Chondrocyte (in vitro differentiated cells): Measurements from ENCODE around the gene FCRL3. TPM values are rescaled to one million over a fixed set of nuclear protein-coding genes. Genes with fewer than 3 reads are reported as not detected.

ENCODE experiments used
- DNase-seq: peaks from one replicate; pipeline ENCODE4 v3.0.0; 2021; ENCODE audit warnings: mixed read lengths, low spot score
- H3K27ac Mint-ChIP-seq: one replicate; pipeline ENCODE4 v1.8.0; 2021; ENCODE audit warnings: mild to moderate bottlenecking, moderate library complexity, mixed read lengths; ENCODE audit not compliant: unreplicated experiment
- H3K27me3 Mint-ChIP-seq: 2 replicates; pipeline ENCODE4 v1.8.0; 2021; ENCODE audit warnings: low read depth, mixed read lengths
- H3K36me3 Mint-ChIP-seq: 2 replicates; pipeline ENCODE4 v1.8.0; 2021; ENCODE audit warnings: low read depth, mixed read lengths
- H3K4me1 Mint-ChIP-seq: 2 replicates; pipeline ENCODE4 v1.8.0; 2021; ENCODE audit warnings: low read depth, mild to moderate bottlenecking, mixed read lengths
- H3K4me3 Mint-ChIP-seq: one replicate; pipeline ENCODE4 v1.8.0; 2021; ENCODE audit warnings: mild to moderate bottlenecking, moderate library complexity, mixed read lengths; ENCODE audit not compliant: unreplicated experiment
- H3K9me3 Mint-ChIP-seq: 2 replicates; pipeline ENCODE4 v1.8.0; 2021; ENCODE audit warnings: low read depth, mixed read lengths
- total RNA-seq: library from RNA; stranded (reverse); gene quantifications from 3 replicates; pipeline ENCODE4 v1.2.1, GENCODE V29; 2021
- TF ChIP-seq, protein P1 (sequence below): fragments of 200-600 bp; sonication (generic); IDR thresholded peaks from 2 replicates; pipeline ENCODE4 v1.5.0; 2021; ENCODE audit warnings: antibody characterized with exemption, mild to moderate bottlenecking, moderate library complexity

Gene FCRL3
- total RNA-seq, 1 donor from 2014 or later = not detected

DNA sequence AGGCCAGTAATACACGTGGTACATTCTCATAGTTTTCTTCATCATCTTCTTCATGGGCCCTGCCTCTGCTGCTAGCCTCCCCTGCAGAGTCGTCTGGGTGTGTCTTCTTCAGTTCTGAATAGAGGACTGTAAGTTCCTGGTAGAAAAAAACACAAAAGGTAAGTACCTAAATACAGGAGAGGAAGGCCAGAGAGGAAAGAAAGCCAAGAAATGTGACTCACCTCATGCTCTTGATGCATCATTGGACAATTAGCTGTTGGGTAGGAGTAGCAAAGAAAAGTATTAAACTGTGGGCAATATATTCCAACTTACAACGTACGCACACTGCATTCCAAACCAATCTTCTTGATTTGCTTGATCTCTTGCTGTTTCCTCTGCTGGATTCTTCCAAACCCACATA lies 21.8 kb downstream of the FCRL3 start:
- no peaks in the 10 kb centered on the region for H3K27me3 Mint-ChIP-seq
- TF ChIP-seq, protein P1, sequence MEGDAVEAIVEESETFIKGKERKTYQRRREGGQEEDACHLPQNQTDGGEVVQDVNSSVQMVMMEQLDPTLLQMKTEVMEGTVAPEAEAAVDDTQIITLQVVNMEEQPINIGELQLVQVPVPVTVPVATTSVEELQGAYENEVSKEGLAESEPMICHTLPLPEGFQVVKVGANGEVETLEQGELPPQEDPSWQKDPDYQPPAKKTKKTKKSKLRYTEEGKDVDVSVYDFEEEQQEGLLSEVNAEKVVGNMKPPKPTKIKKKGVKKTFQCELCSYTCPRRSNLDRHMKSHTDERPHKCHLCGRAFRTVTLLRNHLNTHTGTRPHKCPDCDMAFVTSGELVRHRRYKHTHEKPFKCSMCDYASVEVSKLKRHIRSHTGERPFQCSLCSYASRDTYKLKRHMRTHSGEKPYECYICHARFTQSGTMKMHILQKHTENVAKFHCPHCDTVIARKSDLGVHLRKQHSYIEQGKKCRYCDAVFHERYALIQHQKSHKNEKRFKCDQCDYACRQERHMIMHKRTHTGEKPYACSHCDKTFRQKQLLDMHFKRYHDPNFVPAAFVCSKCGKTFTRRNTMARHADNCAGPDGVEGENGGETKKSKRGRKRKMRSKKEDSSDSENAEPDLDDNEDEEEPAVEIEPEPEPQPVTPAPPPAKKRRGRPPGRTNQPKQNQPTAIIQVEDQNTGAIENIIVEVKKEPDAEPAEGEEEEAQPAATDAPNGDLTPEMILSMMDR = no peak
- no peaks in the 10 kb centered on the region for H3K9me3 Mint-ChIP-seq
- H3K27ac Mint-ChIP-seq = no peak overlapping the region
- H3K4me3 Mint-ChIP-seq = no peak overlapping the region
- H3K36me3 Mint-ChIP-seq = no peaks in the 10 kb centered on the region
- no peak for DNase-seq
- no peaks in the 10 kb centered on the region for H3K4me1 Mint-ChIP-seq

DNA sequence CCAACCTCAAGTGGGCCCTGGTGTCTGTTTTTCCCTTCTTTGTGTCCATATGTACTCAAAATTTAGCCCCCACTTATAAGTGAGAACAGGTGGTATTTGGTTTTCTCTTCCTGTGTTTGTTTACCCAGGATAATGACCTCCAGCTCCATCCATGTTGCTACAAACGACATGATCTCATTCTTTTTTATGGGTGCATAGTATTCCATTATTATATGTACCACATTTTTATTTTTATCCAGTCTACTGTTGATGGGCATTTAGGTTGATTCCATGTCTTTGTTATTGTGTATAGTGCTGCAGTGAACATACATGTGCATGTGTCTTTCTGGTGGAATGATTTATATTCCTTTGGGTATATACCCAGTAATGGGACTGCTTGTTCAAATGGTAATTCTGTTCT lies 27.6 kb downstream of the FCRL3 start:
- Mint-ChIP-seq H3K9me3 (peaks cover 10% of the 10 kb centered on the region), H3K4me3 (no peak overlapping the region), H3K27ac (no peak overlapping the region), H3K36me3 (no peaks in the 10 kb centered on the region), H3K4me1 (no peaks in the 10 kb centered on the region), H3K27me3 (peaks cover 2% of the 10 kb centered on the region)
- TF ChIP-seq, protein P1 = no peak
- DNase-seq = no peak

DNA sequence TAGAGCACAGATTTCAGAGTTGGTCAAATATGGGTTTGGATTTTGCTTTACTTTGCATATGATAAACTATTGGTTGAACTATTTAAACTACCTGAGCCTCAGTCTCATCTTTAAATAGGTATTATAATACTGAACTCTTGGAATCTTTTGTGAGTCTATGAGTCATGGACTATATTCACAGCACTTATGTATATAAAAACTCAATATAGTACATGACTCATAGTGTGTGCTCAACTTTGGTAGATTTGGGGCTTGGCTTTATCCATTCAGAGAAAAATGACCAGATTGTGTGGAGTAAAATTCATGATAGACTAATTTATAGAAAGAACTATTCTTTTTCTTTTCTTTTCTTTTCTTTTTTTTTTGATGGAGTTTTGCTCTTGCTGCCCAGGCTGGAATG lies 28.7 kb downstream of the FCRL3 start:
- H3K4me1 Mint-ChIP-seq = no peaks in the 10 kb centered on the region
- TF ChIP-seq, protein P1 = no peak
- peaks cover 2% of the 10 kb centered on the region for H3K27me3 Mint-ChIP-seq
- peaks cover 16% of the 10 kb centered on the region for H3K9me3 Mint-ChIP-seq
- H3K36me3 Mint-ChIP-seq = no peaks in the 10 kb centered on the region
- H3K4me3 Mint-ChIP-seq = no peak overlapping the region
- DNase-seq = no peak
- no peak overlapping the region for H3K27ac Mint-ChIP-seq

DNA sequence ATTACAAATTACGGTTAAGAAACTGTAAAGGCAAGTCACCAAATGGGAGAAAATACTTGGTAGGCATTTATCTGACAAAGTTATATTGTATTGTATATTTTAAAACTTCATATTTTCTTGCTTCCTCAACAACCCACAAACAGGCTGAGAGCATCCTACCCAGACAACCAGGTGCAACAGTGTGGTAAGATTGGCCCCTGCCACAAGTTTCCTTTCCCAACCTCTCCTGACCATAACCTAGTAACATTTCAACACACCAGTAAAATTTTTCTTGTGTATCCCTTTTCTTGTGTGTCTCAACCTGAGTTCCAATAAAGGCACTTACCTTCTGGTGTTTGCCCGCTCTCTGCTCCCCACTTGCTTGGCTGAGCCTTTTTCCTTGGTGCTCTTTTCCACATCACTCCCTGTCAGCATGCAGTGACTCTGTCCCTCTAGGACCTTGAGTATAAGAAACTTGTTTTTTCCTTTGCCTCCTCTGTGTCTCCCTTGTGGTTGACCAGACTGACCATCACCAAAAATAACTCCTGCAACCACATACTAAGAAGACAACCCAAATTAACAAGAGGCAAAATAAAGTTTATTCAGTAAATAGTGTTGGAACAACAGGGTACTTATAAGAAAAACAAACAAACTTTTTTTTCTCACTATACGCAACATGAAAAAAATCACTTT lies 40.9 kb downstream of the FCRL3 start:
- peaks cover 5% of the 10 kb centered on the region for H3K27me3 Mint-ChIP-seq
- H3K4me1 Mint-ChIP-seq = no peaks in the 10 kb centered on the region
- no peak overlapping the region for H3K4me3 Mint-ChIP-seq
- no peak overlapping the region for H3K27ac Mint-ChIP-seq
- TF ChIP-seq, protein P1 = no peak
- DNase-seq = no peak
- H3K9me3 Mint-ChIP-seq = no peaks in the 10 kb centered on the region
- no peaks in the 10 kb centered on the region for H3K36me3 Mint-ChIP-seq

DNA sequence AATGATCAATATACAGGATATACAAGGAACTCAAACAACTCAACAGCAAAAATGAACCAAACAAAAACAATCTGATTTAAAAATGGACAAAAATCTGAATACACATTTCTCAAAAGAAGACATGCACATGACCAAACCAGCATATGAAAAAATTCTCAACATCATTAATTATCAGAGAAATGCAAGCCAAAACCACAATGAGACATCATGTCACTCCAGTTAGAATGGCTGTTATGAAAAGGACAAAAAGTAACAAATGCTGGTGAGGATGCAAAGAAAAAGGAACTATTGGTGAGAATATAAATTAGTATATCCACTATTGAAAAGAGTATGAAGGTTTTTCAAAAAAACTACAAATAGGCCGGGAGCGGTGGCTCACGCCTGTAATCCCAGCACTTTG lies 42.0 kb downstream of the FCRL3 start:
- TF ChIP-seq, protein P1 = no peak
- Mint-ChIP-seq H3K9me3 (no peaks in the 10 kb centered on the region), H3K27ac (no peak overlapping the region), H3K36me3 (no peaks in the 10 kb centered on the region), H3K4me3 (no peak overlapping the region), H3K4me1 (no peaks in the 10 kb centered on the region), H3K27me3 (peaks cover 3% of the 10 kb centered on the region)
- DNase-seq = no peak
